HTERT RPE-1 (cell line): ENCODE data around the gene AMMECR1L.
"Not testable (repeated sequence)": the region's sequence is repeated elsewhere in the genome, so short reads cannot be mapped to it uniquely, and the experiment has no call there.

ENCODE experiments used
- in situ Hi-C: fragments of 300-500 bp; cut with MboI; formaldehyde crosslinking; loops from 4 replicates; pipeline ENCODE4 v1.14.3; 2020; ENCODE audit warnings: low sequenced_read_pairs

AMMECR1L gene

DNA sequence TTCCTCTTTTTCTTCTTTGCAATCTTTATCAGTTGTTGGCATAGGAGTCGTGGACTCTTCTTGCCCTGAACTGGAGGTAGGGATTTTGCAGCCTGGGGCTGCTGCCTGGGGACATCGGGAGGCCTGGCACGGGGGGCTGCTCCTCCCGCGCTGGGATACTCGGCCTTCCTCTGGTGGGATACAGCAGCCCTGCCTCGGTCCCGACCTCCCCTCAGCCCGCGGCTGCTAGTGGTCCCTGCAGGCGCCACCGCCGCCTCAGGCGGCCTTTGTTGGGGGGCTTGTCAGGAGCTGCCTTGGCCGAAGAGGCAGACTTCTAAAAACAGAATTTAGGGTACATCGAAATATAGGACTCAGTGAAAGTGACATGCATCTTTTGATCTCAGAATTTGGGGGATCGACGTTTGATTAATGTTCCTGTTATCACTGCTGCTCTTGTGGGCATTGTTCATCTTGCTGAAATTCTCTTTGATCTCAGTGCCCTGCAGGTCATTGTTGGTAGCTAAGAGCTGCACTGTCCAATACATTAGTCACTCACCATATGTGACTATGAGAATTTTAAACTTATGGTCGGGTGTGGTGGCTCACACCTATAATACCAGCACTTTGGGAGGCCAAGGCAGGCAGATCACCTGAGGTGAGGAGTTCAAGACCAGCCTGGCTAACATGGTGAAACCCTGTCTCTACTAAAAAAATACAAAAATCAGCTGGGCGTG, 44.1 kb downstream of the AMMECR1L start:
- in situ Hi-C loops: no loop called here

DNA sequence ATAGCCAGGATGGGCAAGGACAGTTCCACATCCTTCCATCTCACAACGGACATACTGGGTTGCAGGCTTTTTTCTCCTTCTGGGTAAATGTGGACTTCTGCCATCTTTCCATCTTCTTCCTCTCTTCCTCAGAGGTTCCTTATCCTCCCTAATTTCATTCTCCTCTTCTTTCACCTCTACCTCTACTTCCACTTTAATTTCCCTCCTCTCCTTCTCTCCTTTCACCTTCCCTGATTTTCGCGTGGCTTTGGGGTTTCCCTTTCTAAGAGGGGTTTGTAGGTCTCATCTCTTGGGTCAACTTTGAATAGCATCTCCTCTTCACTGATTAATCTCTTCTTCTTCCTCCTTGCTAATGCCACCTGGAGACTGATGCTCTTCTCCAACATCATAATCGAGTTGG, 44.9 kb downstream of the AMMECR1L start:
- in situ Hi-C loops: no loop called here

DNA sequence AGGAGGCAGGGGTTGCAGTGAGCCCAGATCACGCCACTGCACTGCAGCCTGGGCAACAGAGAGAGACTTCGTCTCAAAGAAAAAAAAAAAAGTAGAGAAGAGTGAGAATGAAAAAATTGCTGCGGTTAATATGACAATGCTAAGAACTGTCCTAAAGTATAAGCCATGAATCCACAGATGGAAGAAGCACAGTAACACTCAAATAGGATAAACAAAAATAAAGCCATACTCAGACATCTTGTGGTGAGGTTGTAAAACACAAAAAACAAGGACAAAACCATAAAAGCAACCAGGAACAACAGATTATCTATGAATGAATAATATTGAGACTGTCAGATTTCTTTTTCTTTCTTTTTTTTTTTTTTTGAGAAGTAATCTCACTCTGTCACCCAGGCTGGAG, 50.8 kb downstream of the AMMECR1L start:
- in situ Hi-C loops: no loop called here

DNA sequence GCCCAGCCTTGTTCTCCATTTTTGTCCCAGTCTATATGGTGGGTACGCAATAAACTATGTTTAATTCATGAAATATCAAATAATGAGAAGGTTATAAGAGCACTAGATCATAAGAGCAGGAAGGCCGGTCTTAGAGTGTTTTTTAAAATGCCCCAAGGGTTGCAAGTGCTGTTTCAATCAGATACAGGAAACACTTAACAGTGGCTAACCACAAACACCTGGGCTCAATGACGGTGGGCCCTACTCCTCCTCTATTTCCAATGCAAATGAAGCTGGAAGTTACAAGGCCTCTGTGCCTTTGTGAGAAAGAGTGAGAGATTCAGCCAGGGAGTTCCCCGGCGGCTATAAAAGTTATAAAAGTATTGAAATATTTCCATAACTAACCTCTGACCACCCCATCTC, 55.9 kb downstream of the AMMECR1L start:
- in situ Hi-C loops: no loop called here

DNA sequence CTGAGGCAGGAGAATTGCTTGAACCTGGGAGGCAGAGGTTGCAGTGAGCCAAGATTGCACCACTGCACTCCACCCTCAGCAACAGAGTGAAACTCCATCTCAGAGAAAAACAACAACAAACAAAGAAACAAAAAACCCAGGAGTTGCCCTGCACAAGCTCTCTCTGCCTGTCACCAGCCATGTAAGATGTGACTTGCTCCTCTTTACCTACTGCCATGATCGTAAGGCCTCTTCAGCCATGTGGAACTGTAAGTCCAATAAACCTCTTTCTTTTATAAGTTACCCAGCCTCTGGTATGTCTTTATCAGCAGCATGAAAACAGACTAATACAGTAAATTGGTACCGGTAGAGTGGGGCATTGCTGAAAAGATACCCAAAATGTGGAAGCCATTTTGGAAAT, 59.0 kb downstream of the AMMECR1L start:
- in situ Hi-C loops: not testable (repeated sequence)

DNA sequence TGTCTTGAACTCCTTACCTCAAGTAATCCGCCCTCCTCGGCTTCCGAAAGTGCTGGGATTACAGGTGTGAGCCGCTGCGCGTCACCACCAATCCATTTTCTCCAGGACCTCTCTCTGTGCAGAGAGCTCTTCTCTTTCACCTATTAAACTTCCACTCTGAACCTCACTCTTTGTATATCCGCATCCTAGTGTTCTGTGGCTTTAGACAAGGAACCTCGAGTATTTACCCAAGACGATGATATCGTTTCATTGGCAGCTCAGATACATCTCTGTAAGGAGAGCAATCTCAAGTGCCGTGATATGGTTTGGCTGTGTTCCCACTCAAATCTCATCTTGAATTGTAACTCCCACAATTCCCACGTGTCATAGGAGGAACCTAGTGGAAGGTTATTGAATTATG, 59.7 kb downstream of the AMMECR1L start:
- in situ Hi-C loops: no loop called here

DNA sequence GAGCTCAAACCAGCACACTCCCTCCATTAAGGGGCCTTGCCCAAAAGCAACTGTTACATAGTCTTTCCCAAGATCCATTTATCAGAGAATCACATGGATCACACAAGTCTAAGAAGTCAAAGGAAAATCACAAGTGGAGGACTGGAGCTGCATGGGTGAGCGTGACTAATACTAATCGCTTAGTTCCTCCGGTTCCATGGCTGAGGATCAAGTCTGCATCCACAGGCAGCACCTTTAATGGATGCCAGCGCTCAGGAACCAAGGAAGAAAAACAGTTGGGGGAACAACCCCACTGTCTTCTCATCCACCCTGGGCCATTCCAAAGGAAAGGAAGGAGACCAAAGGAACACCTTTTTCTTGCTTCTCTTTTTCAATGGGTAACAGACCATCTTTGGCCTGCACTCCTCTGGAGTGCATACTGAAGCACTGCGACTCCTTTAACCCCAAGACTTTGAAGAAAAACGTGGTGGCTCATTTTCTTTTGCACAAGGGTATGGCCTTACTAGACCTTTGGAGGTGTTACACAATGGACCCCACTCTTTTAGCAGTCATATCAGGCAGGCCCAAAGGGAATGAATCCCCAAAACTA, 65.6 kb downstream of the AMMECR1L start:
- in situ Hi-C loops: no loop called here

DNA sequence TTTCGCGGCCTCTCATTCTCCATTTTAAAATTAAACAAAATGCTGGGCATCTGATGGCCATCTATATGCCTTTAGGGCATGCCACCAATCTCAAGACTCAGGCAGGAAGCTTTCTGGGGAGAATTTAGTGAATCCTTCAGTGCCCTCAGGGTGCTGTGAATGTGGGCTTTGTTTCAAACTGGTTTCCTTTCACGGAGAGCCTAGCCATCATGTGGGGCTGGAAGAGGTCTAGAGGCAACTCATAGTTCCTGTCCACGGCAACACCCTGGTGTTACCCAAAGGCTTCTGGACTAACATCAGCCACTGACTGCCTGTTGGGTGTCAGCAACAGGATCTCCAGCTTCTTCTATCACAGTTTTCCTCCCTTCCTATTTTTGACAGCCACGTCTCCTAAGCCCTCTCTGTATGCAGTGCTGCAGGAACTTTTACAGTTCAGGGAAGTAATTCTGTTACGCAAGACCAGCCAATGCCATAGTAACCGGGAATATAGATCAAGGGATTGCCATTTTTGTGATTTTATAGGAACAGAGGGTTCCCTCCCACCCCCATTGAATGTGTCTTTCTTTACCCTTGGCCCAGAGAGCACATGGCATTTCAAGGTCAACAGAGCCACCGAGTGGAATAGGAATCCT, 66.8 kb downstream of the AMMECR1L start:
- in situ Hi-C loops: no loop called here

DNA sequence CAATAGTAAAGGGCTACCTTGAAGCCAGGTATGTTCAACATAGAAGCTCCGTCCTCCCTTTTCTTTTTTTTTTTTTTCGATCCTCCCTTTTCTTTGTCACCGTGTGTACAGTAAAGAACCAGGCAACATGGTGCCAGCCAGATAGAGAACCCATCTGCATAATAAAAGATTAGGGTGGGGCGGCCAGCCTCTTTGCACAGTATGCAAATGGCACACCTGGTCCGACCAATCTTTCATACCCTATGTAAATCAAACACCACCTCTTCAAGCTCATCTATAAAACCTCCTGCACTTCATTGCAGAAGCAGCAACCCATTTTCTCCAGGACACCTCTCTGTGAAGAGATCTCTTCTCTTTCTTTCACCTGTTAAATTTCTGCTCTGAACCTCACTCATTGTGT, 67.5 kb downstream of the AMMECR1L start:
- in situ Hi-C loops: no loop called here

DNA sequence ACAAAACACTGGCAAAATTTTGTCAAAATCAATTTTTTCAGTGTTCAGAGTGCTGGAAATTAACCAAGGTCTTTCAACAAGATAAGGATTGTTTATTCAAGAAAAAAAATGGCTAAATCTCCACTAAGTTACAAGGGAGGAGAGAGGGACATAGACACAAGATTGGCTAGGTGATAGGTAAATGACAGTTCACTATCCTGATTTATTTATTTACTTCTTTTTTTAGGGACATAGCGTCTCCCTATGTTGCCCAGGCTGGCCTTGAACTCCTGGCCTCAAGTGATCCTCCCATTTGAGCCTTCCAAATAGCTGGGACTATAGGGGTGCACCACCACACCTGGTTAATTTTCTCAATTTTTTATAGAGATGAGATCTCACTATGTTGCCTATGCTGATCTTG, 71.1 kb downstream of the AMMECR1L start:
- in situ Hi-C loops: no loop called here

DNA sequence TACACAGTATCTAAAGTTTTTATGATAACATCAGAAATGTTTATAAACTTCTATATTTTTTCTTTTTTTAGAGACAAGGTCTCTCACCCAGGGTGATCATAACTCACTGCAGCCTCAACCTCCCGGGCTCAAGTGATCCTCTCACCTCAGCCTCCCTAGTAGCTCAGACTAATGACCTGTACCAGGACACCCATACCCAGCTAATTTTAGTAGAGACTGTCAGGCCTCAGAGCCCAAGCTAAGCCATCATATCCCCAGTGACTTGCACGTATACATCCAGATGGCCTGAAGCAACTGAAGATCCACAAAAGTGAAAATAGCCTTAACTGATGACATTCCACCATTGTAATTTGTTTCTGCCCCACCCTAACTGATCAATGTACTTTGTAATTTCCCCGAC, 73.3 kb downstream of the AMMECR1L start:
- in situ Hi-C loops: not testable (repeated sequence)
